ENCODE data around the gene STXBP6. TPM values are rescaled to one million over a fixed set of nuclear protein-coding genes. Genes with fewer than 3 reads are reported as not detected.

STXBP6 gene
- total RNA-seq, 2 experiments from 2014 or later = not detected

DNA sequence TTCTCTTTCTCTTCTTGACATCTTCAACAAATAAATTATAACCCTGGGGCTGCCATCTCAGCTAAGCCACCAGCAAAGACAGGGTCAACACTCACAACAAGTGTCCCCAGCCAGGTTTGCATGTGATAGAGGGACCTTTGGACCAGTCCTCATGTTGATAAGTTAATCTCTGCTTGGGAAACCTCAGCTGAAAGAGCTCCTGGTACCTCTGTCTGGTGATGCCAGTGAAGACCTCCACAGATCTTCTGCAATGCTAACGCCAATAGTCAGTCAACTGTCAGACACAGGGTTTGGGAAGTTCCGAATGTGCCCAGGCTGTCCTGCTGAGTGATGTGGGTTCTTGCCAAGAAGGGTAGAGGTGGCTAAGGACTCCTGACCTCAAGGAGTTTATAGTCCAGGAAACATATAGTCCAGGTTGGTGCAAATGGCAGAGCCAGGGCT lies 236.1 kb downstream of the STXBP6 start:
- Histone ChIP-seq H3K27me3 (ENCODE audit: control insufficient read depth in 1 of 2, insufficient read depth in 2 of 2, low read length in 2 of 2) (peaks cover 0 to 5% of the 10 kb centered on the region in 2 experiments), H3K4me1 (ENCODE audit: insufficient read depth, low read length) (no peaks in the 10 kb centered on the region), H3K4me3 (ENCODE audit: low read length) (no peak overlapping the region), H3K27ac (ENCODE audit: low read depth in 1 of 2, low read length in 2 of 2) (no peak overlapping the region), H3K36me3 (ENCODE audit: insufficient read depth, low read length) (no peaks in the 10 kb centered on the region), H3K9me3 (ENCODE audit: control insufficient read depth in 1 of 2, insufficient read depth in 1 of 2, low read length in 2 of 2) (no peaks in the 10 kb centered on the region)
- no peak overlapping the region for H3K27ac Mint-ChIP-seq
- DNase-seq (no peak), ATAC-seq (ENCODE audit: poor library complexity) (no peak)
- no peaks in the 10 kb centered on the region for H3K36me3 Mint-ChIP-seq (ENCODE audit: low read depth)
- no peak overlapping the region for H3K4me3 Mint-ChIP-seq
- CTCF ChIA-PET = no interaction called here
- peaks cover 66% of the 10 kb centered on the region for H3K27me3 Mint-ChIP-seq
- H3K4me1 Mint-ChIP-seq (ENCODE audit: low read depth) = no peaks in the 10 kb centered on the region
- TF ChIP-seq, protein P1, sequence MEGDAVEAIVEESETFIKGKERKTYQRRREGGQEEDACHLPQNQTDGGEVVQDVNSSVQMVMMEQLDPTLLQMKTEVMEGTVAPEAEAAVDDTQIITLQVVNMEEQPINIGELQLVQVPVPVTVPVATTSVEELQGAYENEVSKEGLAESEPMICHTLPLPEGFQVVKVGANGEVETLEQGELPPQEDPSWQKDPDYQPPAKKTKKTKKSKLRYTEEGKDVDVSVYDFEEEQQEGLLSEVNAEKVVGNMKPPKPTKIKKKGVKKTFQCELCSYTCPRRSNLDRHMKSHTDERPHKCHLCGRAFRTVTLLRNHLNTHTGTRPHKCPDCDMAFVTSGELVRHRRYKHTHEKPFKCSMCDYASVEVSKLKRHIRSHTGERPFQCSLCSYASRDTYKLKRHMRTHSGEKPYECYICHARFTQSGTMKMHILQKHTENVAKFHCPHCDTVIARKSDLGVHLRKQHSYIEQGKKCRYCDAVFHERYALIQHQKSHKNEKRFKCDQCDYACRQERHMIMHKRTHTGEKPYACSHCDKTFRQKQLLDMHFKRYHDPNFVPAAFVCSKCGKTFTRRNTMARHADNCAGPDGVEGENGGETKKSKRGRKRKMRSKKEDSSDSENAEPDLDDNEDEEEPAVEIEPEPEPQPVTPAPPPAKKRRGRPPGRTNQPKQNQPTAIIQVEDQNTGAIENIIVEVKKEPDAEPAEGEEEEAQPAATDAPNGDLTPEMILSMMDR (IDR thresholded peaks at IDR 0.05) = no peak
- intact Hi-C loops (cut with DNase I, micrococcal nuclease) = no loop called here
- POLR2A ChIA-PET = no interaction called here
- no peaks in the 10 kb centered on the region for H3K9me3 Mint-ChIP-seq

DNA sequence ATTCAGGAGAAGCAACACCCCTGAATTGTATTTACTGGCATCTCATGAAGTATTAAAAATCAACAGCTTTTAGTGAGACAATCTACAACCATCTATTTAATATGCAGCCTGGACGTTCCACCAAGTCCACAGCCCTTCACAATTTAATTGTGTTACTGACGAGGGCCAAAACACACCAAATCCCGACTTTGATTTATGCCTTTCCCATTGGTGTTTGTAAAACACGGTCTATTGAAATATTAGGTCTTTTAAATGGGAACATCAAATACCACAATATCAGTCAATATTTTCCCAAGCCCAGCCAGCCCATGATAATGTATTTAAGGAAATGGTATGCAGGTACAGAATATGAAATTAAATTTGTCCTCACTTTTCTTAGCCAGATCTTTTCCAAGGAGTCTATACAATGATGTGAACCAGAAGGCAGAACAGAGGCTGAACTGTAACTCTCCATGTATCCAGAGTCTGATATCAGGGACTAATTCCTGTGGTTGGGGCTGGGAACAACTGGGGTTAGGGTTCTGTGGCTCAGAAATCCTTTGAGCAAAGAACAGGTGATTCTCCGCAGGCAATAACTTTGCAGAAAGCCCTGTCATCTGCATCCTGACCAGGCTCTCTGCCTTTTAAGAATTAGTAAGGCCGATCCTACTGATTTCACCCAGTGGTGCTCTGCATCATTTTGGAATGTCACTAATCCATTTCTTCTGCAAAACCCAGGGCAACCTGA lies 236.7 kb downstream of the STXBP6 start:
- no peaks in the 10 kb centered on the region for H3K36me3 Mint-ChIP-seq (ENCODE audit: low read depth)
- ChIA-PET POLR2A (no interaction called here), CTCF (no interaction called here)
- H3K27me3 Mint-ChIP-seq = peaks cover 68% of the 10 kb centered on the region
- Histone ChIP-seq H3K4me3 (ENCODE audit: low read length) (no peak overlapping the region), H3K36me3 (ENCODE audit: insufficient read depth, low read length) (no peaks in the 10 kb centered on the region), H3K27me3 (ENCODE audit: control insufficient read depth in 1 of 2, insufficient read depth in 2 of 2, low read length in 2 of 2) (peaks cover under 1 to 7% of the 10 kb centered on the region in 2 experiments), H3K4me1 (ENCODE audit: insufficient read depth, low read length) (no peaks in the 10 kb centered on the region), H3K9me3 (ENCODE audit: control insufficient read depth in 1 of 2, insufficient read depth in 1 of 2, low read length in 2 of 2) (no peaks in the 10 kb centered on the region), H3K27ac (ENCODE audit: low read depth in 1 of 2, low read length in 2 of 2) (no peak overlapping the region)
- intact Hi-C loops (cut with DNase I, micrococcal nuclease) = no loop called here
- no peak overlapping the region for H3K27ac Mint-ChIP-seq
- TF ChIP-seq, protein P1 (IDR thresholded peaks at IDR 0.05) = no peak
- DNase-seq (no peak), ATAC-seq (ENCODE audit: poor library complexity) (no peak)
- H3K9me3 Mint-ChIP-seq = no peaks in the 10 kb centered on the region
- no peaks in the 10 kb centered on the region for H3K4me1 Mint-ChIP-seq (ENCODE audit: low read depth)
- H3K4me3 Mint-ChIP-seq = no peak overlapping the region

DNA sequence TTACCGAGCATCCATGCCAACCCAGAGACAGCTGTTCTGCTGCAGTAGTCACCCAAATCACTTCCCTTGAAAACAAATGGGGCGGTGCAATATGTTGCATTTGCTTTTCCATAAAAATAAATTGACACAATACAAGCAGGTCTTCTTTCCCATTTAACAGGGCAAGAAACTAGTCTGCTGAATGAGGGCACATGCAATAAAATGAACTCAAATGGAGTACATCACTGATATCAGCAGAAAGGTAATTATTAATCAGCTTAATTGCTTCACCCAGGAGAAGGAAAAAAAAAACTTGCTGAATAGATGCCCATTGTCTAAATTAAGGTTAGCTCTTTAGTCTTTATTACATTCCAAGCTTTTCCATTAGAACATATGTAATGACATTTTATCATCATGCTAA lies 240.8 kb downstream of the STXBP6 start:
- intact Hi-C loops (cut with DNase I, micrococcal nuclease) = no loop called here
- TF ChIP-seq, protein P1 (IDR thresholded peaks at IDR 0.05) = no peak
- Mint-ChIP-seq H3K36me3 (ENCODE audit: low read depth) (no peaks in the 10 kb centered on the region), H3K27ac (no peak overlapping the region), H3K9me3 (no peaks in the 10 kb centered on the region), H3K27me3 (peaks cover 61% of the 10 kb centered on the region), H3K4me3 (no peak overlapping the region), H3K4me1 (ENCODE audit: low read depth) (no peaks in the 10 kb centered on the region)
- H3K4me3 ChIP-seq (ENCODE audit: low read length) = no peak overlapping the region
- peaks cover 4 to 7% of the 10 kb centered on the region in 2 experiments for H3K27me3 ChIP-seq (ENCODE audit: control insufficient read depth in 1 of 2, insufficient read depth in 2 of 2, low read length in 2 of 2)
- no peaks in the 10 kb centered on the region for H3K9me3 ChIP-seq (ENCODE audit: control insufficient read depth in 1 of 2, insufficient read depth in 1 of 2, low read length in 2 of 2)
- POLR2A ChIA-PET = no interaction called here
- H3K36me3 ChIP-seq (ENCODE audit: insufficient read depth, low read length) = no peaks in the 10 kb centered on the region
- ATAC-seq (ENCODE audit: poor library complexity) (no peak), DNase-seq (no peak)
- CTCF ChIA-PET = no interaction called here
- no peaks in the 10 kb centered on the region for H3K4me1 ChIP-seq (ENCODE audit: insufficient read depth, low read length)
- no peak overlapping the region for H3K27ac ChIP-seq (ENCODE audit: low read depth in 1 of 2, low read length in 2 of 2)

Data from CD4-positive, alpha-beta T cell (primary cell).